Medulla oblongata (tissue), 1 donor: ENCODE measurements around the gene GRIA3.
A peak's percentile ranks its signal among the peaks of the same experiment; 100 is the strongest.
"Not testable (repeated sequence)": the region's sequence is repeated elsewhere in the genome, so short reads cannot be mapped to it uniquely, and the experiment has no call there.

Experiments used
- DNase-seq: peaks from one replicate; pipeline ENCODE4 v3.0.0-alpha.2; 2015; ENCODE audit errors: extremely low spot score

The GRIA3 gene

DNA sequence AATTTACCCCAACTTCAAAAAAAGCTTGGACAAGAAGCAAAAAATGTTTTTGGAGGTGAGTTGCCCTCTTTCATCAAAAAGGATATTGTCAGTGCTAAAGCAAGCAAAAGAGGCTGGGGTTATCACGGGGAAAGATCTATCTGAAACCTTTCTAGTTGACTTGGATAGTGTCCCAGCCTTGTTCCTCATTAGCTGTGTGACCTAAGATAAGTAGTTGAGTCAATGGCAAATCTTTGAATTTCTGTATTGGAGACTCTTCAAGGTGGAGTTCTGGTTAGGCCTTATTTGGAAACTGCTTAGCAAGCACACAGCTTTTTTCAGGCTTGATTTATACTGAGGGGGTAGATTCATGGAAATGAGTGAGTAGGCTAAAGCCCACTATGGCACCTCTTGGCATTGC is 271.6 kb downstream of the GRIA3 start:
- DNase-seq, result no peak

DNA sequence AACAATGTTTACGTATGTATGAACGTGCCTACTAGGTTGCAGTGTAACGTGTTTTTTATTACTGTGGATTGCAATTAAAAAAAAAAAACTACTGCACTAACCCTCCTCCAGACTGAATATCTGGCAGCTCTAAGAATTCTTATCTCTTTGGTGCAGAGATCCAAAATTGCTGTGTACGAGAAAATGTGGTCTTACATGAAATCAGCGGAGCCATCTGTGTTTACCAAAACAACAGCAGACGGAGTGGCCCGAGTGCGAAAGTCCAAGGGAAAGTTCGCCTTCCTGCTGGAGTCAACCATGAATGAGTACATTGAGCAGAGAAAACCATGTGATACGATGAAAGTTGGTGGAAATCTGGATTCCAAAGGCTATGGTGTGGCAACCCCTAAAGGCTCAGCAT is 280.6 kb downstream of the GRIA3 start:
- DNase-seq, result no peak

DNA sequence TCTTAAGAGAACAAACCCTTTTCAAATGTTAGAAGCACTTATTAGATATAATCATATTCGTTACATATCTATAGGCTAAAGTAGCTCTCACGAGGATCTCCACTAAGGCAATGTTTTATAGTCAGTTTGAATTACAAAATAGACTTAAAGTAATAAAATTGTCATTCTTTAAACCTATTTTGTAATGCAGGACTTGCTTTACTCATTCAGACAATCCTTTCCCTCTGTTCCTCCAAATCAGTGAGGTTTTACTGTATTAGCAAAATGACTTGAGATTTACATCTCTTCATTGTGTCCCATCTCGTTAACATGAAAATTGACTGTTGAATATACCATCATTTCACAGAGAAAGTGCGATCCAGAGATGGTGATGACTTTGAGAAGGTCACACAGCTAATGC is 284.4 kb downstream of the GRIA3 start:
- DNase-seq, result no peak

DNA sequence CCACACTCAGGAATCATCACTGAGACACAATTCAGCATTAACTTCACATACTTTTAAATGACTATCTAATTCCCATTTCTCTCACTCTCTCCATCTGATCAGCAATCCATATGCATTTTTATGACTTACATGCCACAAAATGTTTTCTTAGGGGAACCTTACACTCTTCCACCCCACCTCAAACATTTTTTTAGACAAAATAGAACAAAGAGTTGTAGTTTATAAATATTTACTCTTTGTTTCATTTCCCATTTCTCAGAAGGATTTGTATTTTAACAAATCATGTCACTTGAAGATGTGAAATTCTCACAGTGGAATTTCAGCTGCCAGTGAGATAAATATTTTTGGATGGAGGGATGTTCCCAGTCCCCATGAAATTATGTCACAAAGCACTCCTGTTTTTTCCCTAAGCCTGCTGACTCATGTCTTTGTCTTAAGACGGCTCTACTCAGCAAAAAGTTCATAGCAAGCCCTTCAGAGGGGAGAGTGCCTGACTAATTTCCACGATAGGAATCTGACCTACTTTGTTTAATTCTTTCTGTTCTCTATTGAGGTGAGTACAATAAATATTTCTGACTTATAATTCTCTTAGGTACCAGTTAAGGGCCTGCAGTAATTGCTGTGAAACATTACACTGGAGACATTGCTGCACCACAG is 291.1 kb downstream of the GRIA3 start:
- DNase-seq, result no peak

DNA sequence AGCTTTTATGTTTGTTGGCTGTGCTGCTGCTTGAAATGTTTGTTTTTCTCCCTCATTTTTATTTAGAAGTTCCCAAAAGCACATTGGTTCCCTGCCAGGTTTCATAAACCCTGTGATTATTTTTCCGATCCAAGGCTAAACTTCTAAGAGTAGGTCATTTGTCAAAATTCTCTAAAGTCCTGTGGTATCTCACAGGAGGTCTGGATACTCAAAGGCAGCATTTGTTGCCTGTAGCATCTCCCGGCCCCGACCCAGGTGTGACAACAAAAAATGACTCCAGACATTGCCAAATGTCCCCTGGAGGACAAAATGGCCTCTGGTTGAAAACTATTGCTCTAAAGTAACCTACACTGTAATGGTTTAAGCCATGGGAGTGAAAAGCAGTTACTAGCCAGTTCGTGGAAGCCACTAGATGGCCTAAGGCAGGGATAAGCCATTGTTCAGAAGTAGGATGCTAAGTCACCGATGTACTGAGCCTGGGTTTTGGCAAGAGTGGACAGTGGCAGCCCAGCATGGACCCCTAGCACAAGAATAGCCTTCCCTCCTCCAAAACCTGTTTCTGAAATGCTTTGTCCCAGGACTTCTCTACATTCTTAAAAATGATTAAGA is 292.6 kb downstream of the GRIA3 start:
- no peak for DNase-seq

DNA sequence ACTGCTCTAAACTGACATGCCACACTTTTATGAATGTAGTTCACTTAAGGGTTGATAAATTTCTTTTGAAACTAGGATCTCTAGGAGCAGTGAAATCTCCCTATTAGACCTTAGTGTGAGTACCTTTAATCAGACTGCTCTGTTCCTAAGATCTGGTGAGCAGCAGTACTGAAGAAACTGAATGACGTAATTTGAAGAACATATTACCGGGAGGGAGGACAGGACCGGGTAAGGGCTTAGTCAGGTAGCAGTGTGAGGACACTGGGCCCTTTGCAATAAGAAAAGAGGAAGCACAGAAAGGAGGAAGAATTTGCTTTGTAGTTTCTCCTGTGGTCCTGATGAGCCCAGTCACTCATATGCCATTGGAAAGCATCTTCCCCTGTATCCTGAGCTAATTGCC is 293.6 kb downstream of the GRIA3 start:
- no peak for DNase-seq

DNA sequence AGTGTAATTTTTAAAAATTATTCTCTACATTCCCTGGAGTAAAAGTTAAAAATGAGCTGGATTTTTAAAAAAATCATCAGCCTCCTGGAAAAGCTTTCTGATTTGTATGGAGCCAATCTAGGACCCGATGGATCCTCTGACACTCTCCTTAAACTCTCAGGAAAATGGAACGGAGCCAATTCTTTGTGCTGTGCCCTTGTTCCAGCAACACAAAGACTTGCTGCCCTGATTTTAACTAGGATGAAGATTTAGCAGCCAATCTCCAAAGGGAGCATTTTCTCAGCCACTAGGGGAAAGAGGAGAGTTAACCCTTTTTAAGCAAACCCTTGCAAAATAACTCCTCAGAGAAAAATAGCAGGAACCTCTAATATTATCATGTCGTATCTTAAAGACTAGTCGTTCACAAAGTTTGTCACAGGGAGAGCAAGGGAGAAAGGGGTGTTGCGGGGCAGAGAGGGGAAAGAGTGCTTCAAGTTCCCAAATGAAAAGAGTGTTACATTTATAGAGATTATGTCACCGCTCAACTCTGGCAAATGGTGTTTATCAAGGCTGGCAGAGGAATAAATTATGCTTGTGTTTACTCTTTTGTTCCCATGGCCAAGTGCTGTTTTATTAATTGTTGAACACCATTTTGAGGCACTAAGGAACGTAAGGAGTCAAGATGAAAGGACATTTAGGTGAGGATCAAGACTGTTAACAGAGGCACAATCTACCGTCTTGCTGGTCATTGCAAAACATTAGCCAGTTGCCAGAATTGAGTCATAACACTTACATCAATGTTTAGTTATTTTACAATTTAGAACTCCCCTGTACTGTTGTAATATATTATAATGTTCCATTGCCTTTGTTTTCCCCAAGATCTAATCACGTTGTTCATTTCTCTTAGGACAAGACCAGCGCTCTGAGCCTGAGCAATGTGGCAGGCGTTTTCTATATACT is 298.1 kb downstream of the GRIA3 start:
- peak; percentile 25 for DNase-seq

DNA sequence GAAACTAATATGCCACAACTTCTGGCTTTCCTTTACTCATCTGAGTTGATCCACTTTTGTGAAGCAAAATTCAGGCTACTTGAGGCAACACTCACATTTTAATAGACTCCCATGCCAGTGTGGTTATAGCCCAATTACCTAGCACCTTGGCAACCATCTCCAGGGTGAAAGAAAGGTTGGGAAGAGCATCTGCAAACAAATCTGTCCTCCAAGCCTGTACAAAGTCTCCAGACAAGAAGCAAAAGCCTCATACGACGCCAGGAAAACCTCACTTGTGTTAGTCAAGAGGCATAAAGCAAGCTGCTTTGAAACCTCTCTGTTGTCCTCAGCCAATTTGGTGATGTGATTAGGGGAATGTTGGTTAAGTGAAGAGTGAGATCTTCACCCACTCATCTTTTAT is 302.2 kb downstream of the GRIA3 start:
- peak; percentile 33 for DNase-seq

DNA sequence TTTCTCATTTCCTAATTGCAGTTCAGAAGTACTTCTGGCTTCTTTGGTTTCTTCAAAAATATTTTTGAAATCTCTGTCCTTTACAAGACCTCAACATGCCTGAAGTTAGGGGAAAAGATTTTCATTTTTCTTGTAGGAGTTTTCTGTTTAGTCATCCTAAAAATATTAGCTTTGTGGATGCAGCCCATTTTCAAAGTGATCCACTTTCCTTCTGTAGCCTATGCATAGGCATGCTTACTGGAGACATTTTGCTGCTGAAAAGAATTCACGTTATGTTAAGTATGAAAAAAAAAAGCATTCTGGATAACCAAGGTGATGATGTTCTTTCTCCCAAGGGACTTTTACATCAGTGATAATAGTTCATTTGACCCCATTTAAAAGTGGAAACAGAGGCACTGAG is 303.2 kb downstream of the GRIA3 start:
- DNase-seq, result no peak

DNA sequence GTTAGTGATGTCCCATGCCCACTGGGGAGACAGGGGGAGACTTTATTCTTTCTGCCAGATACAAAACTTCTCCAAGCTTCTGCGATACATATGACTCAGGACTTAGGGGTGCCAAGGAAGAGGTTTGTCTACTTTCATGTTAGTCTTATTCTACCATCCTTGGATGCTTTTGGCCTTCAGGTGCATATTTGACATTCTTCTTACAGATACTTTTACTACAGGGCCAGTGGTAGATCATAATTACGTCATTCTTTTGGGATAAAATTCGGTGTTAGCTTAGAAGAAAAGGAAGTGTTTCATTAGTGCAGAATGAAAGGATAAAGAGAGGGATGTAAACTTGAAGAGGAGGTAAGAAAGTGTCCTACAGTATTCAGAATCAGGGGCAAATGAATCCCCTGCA is 303.6 kb downstream of the GRIA3 start:
- no peak for DNase-seq

DNA sequence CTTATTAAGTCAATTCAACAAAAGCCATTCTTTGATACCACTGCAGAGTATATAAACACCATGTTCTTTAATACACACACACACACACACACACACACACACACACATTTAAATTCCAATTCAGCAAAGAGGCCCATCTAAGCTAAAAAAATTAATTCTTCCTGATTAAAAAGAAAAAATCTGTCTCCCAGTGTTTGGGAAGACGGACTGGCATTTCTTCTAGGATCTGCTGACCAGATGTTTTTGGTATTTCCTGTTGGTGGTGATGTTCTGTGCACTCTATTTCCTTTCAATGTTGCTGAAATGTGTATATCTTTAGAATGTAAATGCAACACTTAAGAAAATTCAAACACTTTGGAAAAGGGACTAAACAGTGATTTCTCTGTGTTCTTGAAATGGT is 304.9 kb downstream of the GRIA3 start:
- DNase-seq, result no peak

DNA sequence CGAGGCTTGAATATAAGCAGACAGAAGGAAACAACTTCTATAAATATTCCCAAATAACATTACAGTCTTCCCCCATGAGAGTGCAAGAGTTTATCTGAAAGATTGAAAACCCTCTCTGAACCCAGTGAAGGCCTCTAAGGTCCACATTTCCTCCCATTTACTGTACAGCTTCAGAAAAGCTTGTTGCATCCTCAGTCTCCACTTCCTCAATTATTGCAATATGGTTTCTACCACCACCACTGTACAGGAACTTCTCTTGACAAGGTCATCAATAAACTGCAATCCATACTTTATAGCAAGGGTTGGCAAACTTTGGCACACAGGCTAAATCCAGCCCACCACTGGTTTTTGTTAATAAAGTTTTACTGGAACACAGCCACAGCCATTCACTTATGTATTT is 309.8 kb downstream of the GRIA3 start:
- no peak for DNase-seq

DNA sequence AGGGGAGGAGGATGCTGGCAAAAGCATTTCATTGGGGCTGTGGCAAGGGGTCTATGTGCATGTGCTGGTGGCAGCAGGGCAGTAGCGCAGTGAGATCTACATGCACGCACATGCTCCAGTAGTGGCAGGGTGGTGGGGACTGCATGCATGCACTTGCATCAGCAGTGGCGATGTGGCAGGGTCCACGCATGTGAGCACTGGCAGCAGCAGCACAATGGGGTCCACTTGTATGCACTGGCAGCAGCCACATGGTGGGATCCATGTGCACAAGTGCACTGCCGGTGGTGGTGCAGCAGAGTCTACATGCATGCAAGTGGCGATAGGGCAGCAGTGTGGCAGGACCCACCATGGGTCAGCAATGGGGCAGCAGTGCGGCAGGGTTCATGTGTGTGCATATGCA is 315.7 kb downstream of the GRIA3 start:
- DNase-seq, result no peak

DNA sequence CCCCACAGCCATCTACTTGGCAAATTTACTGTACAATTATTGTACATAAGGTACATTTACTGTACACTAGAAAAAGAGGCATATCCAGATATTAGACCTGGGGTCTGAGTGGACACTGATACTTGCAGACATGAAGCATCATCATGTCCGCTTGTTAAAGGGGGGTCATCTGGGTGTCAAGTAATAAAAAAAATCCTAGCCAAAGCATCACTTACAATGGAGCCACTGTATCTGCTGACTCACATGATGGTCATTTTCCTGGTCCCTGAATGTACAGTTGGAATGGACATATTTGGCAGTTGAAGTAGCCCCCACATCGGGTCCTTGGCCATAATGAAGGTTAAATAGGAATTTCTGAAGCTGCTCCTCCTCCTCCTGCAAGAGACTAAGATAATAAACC is 320.0 kb downstream of the GRIA3 start:
- DNase-seq, result no peak

DNA sequence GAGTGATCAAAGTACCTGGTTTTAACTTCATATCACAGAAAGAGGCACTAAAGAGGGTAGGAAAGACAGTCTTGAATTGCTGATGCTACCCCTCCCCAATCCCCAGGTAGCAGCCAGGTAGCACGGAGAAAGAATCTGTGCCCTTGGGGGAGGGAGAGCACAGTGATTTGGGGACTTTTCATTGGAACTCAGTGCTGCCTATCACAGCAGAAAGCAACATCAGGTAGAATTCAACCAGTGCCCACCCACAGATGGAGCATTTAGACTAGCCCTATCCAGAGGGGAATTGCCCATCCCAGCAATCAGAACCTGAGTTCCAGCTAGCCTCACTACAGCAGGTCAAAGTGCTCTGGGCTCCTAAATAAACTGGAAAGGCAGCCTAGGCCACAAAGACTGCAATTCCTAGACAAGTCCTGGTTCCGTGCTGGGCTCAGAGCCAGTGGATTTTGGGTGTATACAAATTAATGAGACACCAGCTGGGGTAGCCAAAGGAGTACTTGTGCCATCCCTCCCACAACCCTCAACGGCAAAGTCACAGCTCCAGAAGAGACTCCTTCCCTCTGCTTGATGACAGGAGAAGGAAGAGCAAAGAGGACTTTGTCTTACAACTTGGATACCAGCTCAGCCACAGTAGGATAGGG is 320.7 kb downstream of the GRIA3 start:
- DNase-seq, result no peak

DNA sequence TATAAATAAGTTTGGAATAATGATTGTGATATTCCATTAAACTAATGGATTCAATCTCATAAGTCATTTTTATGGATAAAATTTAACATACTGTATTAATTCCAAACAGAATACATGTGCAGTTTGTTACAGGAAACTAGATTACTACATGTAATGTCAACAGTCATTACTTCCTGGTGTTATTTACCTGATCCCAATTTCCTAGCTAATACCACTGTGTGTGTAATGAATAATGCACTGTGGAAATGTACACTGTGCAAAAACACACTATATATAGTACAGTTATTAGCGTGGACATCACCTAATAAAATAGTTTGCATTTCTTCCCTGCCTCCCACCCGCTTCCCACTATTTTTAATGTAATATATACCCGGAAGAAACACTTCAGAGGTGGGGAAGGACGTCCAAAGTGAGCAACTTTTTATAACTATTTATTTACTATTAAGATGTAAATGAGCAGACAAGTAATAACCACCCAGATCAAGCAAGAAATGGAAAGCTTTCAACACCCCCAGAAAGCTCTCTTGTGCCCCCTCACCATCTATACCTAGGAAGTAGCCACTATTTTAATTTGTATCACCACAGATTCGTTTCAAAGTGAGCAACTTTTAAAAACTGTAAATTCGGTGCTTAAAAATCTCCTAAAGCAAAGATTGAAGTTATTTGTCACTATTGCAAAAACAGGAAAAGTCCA is 329.7 kb downstream of the GRIA3 start:
- no peak for DNase-seq

DNA sequence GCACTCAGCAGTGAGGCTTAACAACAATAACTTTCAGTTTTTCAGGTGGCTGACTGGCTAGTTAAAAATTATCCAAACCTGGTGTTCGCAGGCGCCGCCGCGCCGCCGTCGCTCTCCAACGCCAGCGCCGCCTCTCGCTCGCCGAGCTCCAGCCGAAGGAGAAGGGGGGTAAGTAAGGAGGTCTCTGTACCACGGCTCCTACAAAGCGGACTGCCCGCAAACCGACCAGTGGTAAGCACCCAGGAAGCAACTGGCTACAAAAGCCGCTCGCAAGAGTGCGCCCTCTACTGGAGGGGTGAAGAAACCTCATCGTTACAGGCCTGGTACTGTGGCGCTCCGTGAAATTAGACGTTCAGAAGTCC is 330.2 kb downstream of the GRIA3 start:
- DNase-seq, result not testable (repeated sequence)

DNA sequence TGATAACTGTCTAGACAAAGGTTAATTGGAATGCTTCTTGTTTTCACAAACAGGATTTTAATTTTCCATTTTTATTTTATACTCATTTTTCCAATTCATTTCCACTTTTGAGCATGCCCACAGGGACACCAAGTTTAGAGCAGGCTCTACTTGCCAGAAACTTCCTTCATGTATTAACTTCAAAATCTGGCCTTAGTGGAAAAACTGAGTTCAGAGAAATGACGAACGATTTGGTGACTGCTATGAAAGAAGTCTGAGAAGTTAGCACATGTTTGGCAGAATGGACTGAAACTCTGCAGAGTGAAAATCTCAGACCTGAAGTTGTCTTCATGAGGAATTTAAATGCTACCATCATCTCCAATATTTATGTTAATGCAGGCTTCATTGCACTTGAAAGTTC is 334.7 kb downstream of the GRIA3 start:
- no peak for DNase-seq

DNA sequence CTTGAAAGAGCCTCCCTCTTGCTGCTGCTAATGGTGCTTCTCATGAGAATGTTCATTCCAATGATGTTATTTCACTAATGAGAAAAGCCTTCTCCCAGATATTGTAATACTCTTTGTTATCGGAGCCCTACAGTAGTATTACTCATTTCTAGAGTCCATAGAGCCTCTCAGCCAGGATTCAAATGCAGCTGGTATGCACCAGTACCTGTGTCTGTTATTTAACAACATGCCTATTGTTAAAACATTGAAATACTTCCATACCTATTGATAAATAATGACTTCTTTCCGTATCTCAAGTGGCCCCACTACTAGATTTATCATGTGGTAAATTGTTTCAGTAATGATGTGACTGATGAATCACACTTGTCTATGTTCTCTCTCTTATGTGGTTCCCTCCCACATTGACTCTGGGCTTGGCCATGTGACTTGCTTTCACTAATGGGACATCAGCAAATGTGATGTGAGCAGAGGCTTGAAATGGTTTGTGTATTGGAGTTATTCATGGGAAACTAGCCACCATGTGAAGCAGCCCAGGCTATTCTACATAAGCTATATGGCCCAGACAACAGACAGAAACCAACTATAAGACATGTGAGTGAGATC is 341.1 kb downstream of the GRIA3 start:
- no peak for DNase-seq

DNA sequence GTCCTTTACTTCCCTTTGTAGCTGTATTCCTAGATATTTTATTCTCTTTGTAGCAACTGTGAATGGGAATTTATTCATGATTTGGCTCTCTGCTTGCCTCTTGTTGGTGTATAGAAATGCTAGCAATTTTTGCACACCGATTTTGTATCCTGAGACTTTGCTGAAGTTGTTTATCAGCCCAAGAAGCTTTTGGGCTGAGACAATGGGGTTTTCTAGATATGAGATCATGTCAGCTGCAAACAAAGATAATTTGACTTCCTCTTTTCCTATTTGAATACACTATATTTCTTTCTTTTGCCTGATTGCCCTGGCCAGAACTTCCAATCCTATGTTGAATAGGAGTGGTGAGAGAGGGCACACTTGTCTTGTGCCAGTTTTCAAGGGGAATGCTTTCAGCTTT is 346.6 kb downstream of the GRIA3 start:
- DNase-seq, result not testable (repeated sequence)
